Measurements from ENCODE around the gene SLC16A3.
A peak's percentile ranks its signal among the peaks of the same experiment; 100 is the strongest.

Gene SLC16A3

DNA sequence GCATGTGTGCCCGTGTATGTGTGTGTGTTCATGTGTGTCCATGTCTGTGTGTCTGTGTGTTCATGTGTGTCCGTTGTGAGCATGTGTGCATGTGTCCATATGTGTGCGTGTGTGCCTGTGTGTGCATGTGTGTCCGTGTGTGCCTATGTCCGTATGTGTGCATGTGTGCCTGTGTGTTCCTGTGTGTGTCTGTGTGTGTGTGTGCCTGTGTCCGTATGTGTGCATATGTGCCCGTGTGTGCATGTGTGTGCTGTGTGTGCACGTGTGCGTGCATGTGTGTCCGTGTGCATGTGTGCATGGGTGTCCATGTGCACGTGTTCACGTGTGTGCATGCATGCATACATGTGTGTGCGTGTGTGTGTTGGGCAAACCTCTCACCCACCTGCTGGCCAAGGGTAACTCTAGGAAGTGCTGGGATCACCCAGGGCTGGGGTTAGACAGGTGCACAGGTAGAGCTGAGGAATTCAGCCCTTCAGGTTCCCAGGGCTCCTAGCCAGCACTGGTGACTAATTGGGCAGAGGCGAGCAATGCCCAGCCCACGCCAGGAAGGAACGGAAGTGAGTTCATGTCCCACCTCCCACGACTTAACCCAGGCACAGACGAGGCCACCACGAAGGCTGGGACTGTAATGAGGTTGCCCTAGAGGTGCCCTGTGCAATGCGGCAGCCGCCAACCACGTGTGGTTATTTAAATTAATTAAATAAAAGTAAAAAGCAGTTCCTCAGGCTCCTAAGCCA, 52.8 kb downstream of the SLC16A3 start:
- H3K9me3 Mint-ChIP-seq = no peaks in the 10 kb centered on the region
- H3K27me3 Mint-ChIP-seq = no peaks in the 10 kb centered on the region
- no peak overlapping the region for H3K27ac Mint-ChIP-seq
- peaks cover 28% of the 10 kb centered on the region for H3K4me1 Mint-ChIP-seq (ENCODE audit: low read depth)
- no peaks in the 10 kb centered on the region for H3K36me3 Mint-ChIP-seq (ENCODE audit: low read depth)
- H3K4me3 Mint-ChIP-seq = no peak overlapping the region

DNA sequence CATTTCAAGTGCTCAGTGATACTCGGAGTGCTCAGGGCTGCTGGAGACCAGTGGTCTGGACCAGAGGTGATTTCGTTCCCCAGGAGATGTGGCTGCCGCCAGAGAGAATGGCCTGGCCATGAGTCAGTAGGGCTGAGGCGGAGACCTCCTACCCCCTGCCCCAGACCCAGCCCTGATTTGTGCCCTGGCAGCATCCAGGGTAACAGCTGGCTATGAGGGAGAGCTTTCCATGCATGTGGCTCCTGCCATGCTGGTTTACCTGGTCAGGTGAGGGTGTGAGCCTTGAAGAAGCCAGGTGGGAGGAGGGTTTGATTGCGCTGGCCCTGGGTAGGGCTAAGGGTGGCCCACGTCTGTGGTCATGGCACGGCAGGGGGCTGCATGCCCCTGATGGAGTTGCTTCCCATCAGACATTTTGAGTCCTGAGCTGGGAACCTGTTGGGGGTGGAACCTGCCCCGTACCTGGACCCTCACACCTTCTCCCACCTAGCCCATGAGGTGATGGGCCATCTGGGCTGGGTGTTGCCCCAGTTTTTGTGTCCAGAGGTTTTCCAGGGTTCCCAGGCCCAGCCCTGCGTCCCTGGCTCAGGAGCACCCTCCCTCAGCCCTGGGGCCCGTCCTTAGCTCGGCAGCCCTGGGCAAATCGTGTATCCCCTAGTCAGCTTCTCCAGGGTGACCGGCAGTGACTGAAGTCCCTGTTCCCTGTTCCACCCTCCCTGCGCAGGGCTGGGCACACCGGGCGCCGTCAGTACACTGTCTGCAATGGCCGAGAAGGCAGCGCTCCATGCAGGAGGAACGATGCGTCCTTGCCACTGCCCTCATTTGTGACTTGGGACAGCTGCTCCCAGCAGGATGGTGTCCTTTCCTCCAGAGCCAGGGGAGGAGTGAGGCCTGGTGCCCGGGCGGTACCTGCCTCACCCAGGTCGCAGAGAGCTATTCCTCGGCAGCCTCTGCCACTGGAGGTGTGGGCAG, 53.7 kb downstream of the SLC16A3 start:
- Mint-ChIP-seq H3K27ac (no peak overlapping the region), H3K36me3 (ENCODE audit: low read depth) (no peaks in the 10 kb centered on the region), H3K4me1 (ENCODE audit: low read depth) (peaks cover 33% of the 10 kb centered on the region), H3K4me3 (no peak overlapping the region), H3K27me3 (no peaks in the 10 kb centered on the region), H3K9me3 (no peaks in the 10 kb centered on the region)

DNA sequence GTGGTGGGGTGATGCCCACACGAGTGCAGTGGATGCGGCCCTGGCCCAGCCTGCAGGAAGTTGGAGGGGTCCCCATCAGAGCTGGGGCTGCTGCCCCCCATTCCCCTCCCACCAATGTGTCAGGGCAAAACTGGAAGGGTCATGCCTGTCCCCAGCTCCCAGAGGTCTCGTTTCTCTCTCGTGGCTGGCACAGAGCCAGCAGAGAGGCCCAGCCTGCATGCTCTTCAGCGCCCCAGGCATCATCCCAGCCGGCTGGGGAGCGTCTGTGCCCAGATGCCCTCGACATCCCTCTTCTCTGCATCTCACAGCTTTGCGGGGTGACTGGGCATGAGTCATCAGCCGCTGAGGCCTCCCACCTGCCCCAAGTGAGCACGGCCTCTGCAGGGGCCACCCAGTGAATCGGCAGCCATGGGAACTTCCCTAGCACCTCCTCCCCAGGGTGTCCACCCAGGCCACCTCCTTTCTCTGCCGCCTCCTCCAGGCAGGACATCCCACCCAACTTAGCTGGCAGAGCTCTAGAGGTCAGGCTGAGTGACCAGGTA, 54.4 kb downstream of the SLC16A3 start:
- H3K27me3 Mint-ChIP-seq = no peaks in the 10 kb centered on the region
- H3K9me3 Mint-ChIP-seq = no peaks in the 10 kb centered on the region
- H3K36me3 Mint-ChIP-seq (ENCODE audit: low read depth) = no peaks in the 10 kb centered on the region
- H3K27ac Mint-ChIP-seq = peak overlapping the region; percentile 49
- peak overlapping the region; percentile 39 for H3K4me3 Mint-ChIP-seq
- peaks cover 33% of the 10 kb centered on the region for H3K4me1 Mint-ChIP-seq (ENCODE audit: low read depth)

DNA sequence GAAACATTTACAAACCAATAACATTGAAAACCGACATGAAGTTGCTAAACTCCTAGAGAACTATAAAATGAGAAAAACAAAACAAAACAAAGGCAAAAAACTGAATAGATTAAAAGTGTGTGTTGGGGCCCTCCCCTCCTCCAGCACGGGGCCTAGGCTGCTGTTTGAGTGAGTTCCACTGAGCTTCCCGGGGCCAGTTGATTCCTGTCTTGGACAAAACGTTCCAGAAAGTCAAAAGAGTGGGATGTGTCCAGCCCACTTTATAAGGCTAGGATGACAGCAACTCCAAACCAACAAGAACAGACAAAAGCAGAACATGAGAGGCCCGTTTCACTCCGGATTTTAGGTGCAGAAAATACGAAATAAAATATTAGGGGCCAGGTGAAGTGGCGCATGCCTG, 56.3 kb downstream of the SLC16A3 start:
- Mint-ChIP-seq H3K27me3 (no peaks in the 10 kb centered on the region), H3K4me3 (no peak overlapping the region), H3K4me1 (ENCODE audit: low read depth) (peaks cover 42% of the 10 kb centered on the region), H3K36me3 (ENCODE audit: low read depth) (no peaks in the 10 kb centered on the region), H3K27ac (no peak overlapping the region), H3K9me3 (no peaks in the 10 kb centered on the region)

DNA sequence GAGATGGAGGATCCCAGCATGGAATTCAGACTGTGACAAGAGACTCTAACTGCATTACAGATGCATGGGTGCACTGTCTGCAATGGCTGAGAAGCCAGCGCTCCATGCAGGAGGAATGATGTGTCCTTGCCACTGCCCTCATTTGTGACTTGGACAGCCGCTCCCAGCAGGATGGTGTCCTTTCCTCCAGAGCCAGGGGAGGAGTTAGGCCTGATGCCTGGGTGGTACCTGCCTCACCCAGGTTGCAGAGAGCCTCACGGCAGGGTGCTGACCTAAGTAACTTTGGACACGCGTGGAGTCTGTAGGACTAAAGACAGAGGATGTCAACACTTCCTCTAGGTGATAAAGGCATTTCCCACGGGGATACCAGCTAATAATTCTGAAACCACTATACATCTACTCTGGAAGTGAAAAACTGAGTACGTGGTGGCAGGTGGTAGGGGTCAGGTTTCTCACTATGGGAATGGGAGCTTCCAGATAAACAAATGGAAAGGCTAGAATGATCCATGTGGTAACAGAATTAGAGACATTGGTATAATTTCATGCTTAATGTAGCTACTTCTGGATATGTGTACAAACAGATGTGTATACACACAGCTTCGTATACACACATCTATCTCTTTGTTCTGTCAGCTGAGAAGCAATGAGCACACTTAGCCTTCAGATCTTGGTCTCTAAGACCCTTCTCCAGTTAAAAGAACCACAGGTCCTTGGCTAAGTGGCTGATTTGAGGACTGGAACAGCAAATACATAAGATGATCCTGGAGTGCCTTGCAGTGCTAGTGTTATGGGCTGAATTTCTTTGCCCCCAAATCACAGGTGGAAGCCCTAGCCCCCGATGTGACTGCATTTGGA, 58.4 kb downstream of the SLC16A3 start:
- Mint-ChIP-seq H3K27me3 (no peaks in the 10 kb centered on the region), H3K36me3 (ENCODE audit: low read depth) (no peaks in the 10 kb centered on the region), H3K9me3 (no peaks in the 10 kb centered on the region), H3K4me3 (no peak overlapping the region), H3K27ac (no peak overlapping the region), H3K4me1 (ENCODE audit: low read depth) (peaks cover 39% of the 10 kb centered on the region)

DNA sequence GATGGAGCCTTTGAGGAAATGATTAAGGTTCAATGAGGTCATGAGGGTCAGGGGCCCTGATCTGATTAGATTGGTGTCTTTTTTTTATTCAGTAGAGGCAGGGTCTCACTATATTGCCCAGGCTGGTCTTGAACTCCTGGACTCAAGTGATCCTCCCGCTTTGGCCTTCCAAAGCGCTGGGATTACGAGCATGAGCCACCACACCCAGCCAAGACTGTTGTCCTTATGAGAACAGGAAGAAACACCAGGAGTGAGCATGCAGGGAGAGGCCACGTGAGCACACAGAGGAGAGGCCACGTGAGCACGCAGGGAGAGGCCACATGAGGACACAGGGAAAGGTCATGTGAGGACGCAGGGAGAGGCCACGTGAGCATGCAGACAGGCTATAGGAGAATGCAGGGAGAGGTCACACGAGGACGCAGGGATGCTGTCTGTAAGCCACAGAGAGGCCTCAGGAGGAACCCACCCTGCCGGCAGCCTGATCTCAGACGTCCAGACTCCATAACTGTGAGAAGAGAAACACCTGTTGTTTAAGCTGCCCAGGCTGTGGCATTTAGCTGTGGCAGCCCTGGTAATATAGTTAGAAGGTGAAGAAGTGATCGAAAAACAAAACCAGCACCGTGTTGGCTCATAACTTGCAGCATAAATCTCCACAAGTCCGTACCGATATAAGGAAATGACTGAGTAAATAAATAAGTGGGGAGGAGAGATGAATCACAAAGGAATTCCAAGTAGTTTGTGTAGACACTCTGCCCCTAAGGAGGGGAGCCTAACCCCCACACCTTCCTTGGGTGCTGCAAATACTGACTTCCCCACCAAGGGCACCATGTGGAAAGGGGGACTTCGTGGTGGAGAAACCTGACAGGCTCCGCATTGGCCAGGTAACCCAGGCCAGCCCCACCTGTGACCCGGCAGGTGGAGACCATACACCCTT, 59.3 kb downstream of the SLC16A3 start:
- Mint-ChIP-seq H3K4me3 (no peak overlapping the region), H3K27ac (no peak overlapping the region), H3K27me3 (no peaks in the 10 kb centered on the region), H3K4me1 (ENCODE audit: low read depth) (peaks cover 31% of the 10 kb centered on the region), H3K9me3 (no peaks in the 10 kb centered on the region), H3K36me3 (ENCODE audit: low read depth) (no peaks in the 10 kb centered on the region)
